ENCODE data around the gene ENOX1. TPM values are rescaled to one million over a fixed set of nuclear protein-coding genes. Genes with fewer than 3 reads are reported as not detected.

ENOX1 gene
- total RNA-seq, 1 experiment from 2014 or later = 0.95 TPM

GRCh38 chr13:43362556-43362955 is 424.2 kb downstream of the ENOX1 start:
- intact Hi-C loops (cut with micrococcal nuclease) = no loop called here
- ATAC-seq (no peak), DNase-seq (no peak)
- Histone ChIP-seq H3K4me3 (ENCODE audit: low read length) (no peak overlapping the region), H2AFZ (ENCODE audit: low read length) (no peak overlapping the region), H3K9ac (ENCODE audit: low read length) (no peak overlapping the region), H3K4me1 (ENCODE audit: insufficient read depth, low read length) (no peaks in the 10 kb centered on the region), H3K9me2 (replicated peaks; ENCODE audit: low read length) (no peaks in the 10 kb centered on the region), H3K36me3 (ENCODE audit: low read depth, low read length) (no peaks in the 10 kb centered on the region), H3K9me3 (ENCODE audit: low read length) (no peaks in the 10 kb centered on the region), H4K20me1 (ENCODE audit: low read length) (no peaks in the 10 kb centered on the region), H3K4me2 (ENCODE audit: low read length) (no peak overlapping the region), H3K27me3 (ENCODE audit: low read length) (no peaks in the 10 kb centered on the region), H3F3A (ENCODE audit: low read length, unreplicated experiment) (no peaks in the 10 kb centered on the region), H3K79me2 (ENCODE audit: low read length) (no peaks in the 10 kb centered on the region), H3K27ac (ENCODE audit: low read length) (no peak overlapping the region)
- ChIA-PET CTCF (no interaction called here), POLR2A (ENCODE audit: unreplicated experiment) (no interaction called here)
- no TSS peak for BruUV-seq (replicated peaks)
- TF ChIP-seq EZH2phosphoT487 (IDR thresholded peaks at IDR 0.05; ENCODE audit: borderline replicate concordance, low read length) = no peak
- TF ChIP-seq CTCF (conservative IDR thresholded peaks at IDR 0.05; ENCODE audit: low read depth, low read length) = no peak
- TF ChIP-seq EZH2 (IDR thresholded peaks at IDR 0.05; ENCODE audit: low read length, unreplicated experiment) = no peak

- no peak overlapping the region for H3K4me2 ChIP-seq (ENCODE audit: low read length)
- no peaks in the 10 kb centered on the region for H3K9me2 ChIP-seq (replicated peaks; ENCODE audit: low read length)
- no peaks in the 10 kb centered on the region for H3K79me2 ChIP-seq (ENCODE audit: low read length)
- no peak overlapping the region for H3K4me3 ChIP-seq (ENCODE audit: low read length)
- no peaks in the 10 kb centered on the region for H4K20me1 ChIP-seq (ENCODE audit: low read length)
- intact Hi-C loops (cut with micrococcal nuclease) = no loop called here
- DNase-seq (peak; percentile 3), ATAC-seq (peak; percentile 74)
- BruUV-seq (replicated peaks) = no TSS peak
- CTCF ChIA-PET = no interaction called here
- H3K36me3 ChIP-seq (ENCODE audit: low read depth, low read length) = no peaks in the 10 kb centered on the region
- H2AFZ ChIP-seq (ENCODE audit: low read length) = 0 out of 2 replicates have a peak overlapping the region, but pooled peaks have one; percentile 9
- H3K9ac ChIP-seq (ENCODE audit: low read length) = no peak overlapping the region
- POLR2A ChIA-PET (ENCODE audit: unreplicated experiment) = no interaction called here
- no peak overlapping the region for H3K27ac ChIP-seq (ENCODE audit: low read length)
- no peaks in the 10 kb centered on the region for H3K9me3 ChIP-seq (ENCODE audit: low read length)
- no peaks in the 10 kb centered on the region for H3K4me1 ChIP-seq (ENCODE audit: insufficient read depth, low read length)
- no peaks in the 10 kb centered on the region for H3K27me3 ChIP-seq (ENCODE audit: low read length)
- no peaks in the 10 kb centered on the region for H3F3A ChIP-seq (ENCODE audit: low read length, unreplicated experiment)
- TF ChIP-seq EZH2 (IDR thresholded peaks at IDR 0.05; ENCODE audit: low read length, unreplicated experiment) (no peak), CTCF (conservative IDR thresholded peaks at IDR 0.05; ENCODE audit: low read depth, low read length) (no peak), EZH2phosphoT487 (IDR thresholded peaks at IDR 0.05; ENCODE audit: borderline replicate concordance, low read length) (no peak)
Observed at GRCh38 chr13:43360892-43361610, 425.7 kb downstream of the ENOX1 start.

DNA sequence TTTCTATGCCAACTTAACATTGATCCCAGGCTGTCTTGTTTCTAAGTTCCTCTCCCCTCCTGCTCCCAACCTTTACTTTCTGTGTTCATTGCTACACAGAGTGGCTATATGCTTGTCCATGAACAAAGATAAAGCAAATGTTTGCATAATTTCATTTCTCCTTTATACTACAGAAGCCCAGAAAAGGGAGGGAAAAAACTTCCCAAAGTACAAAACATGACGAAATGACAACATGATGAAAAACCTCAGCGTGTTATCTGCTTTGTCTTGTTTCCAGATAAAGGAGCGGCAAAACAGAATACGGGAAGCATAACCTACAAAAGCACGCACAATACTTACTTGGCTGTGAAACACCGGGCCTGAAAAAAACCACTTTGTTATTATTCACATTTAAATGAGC is 426.6 kb downstream of the ENOX1 start:
- CTCF ChIA-PET = no interaction called here
- Histone ChIP-seq H3K4me3 (ENCODE audit: low read length) (no peak overlapping the region), H3K4me1 (ENCODE audit: insufficient read depth, low read length) (no peaks in the 10 kb centered on the region), H3K36me3 (ENCODE audit: low read depth, low read length) (no peaks in the 10 kb centered on the region), H3K9ac (ENCODE audit: low read length) (no peak overlapping the region), H2AFZ (ENCODE audit: low read length) (no peak overlapping the region), H3K79me2 (ENCODE audit: low read length) (no peaks in the 10 kb centered on the region), H3K27me3 (ENCODE audit: low read length) (no peaks in the 10 kb centered on the region), H4K20me1 (ENCODE audit: low read length) (no peaks in the 10 kb centered on the region), H3K9me2 (replicated peaks; ENCODE audit: low read length) (no peaks in the 10 kb centered on the region), H3K9me3 (ENCODE audit: low read length) (no peaks in the 10 kb centered on the region), H3K4me2 (ENCODE audit: low read length) (no peak overlapping the region), H3K27ac (ENCODE audit: low read length) (no peak overlapping the region), H3F3A (ENCODE audit: low read length, unreplicated experiment) (no peaks in the 10 kb centered on the region)
- ATAC-seq = no peak
- intact Hi-C loops (cut with micrococcal nuclease) = no loop called here
- no peak for TF ChIP-seq CTCF (conservative IDR thresholded peaks at IDR 0.05; ENCODE audit: low read depth, low read length)
- no peak for TF ChIP-seq EZH2 (IDR thresholded peaks at IDR 0.05; ENCODE audit: low read length, unreplicated experiment)
- no peak for TF ChIP-seq EZH2phosphoT487 (IDR thresholded peaks at IDR 0.05; ENCODE audit: borderline replicate concordance, low read length)
- POLR2A ChIA-PET (ENCODE audit: unreplicated experiment) = no interaction called here
- no TSS peak for BruUV-seq (replicated peaks)
- DNase-seq = no peak
